SK-N-SH treated with all-trans-retinoic acid at 6 μM for 48 hours (cell line): ENCODE data around the gene SYNE1.

Source experiments
- ARNTL ChIP-seq: fragments of 450-650 bp; formaldehyde crosslinking; IDR thresholded peaks from 2 replicates; pipeline ENCODE4 v1.5.0; 2020; ENCODE audit warnings: low read depth, mild to moderate bottlenecking, moderate library complexity, borderline replicate concordance
- BACH2 ChIP-seq: fragments of 250-450 bp; sonication (Bioruptor Pico); IDR thresholded peaks from 2 replicates; pipeline ENCODE4 v1.9.0; 2021; ENCODE audit warnings: mild to moderate bottlenecking, borderline replicate concordance
- CREB5 ChIP-seq: fragments of 250-450 bp; sonication (Bioruptor Pico); IDR thresholded peaks from 2 replicates; pipeline ENCODE4 v1.5.1; 2020; ENCODE audit warnings: low read depth, mild to moderate bottlenecking, moderate library complexity
- CSRNP3 ChIP-seq: fragments of 250-450 bp; sonication (Bioruptor Pico); IDR thresholded peaks from 2 replicates; pipeline ENCODE4 v1.5.1; 2021; ENCODE audit warnings: mild to moderate bottlenecking, moderate library complexity
- ISL1 ChIP-seq: fragments of 250-450 bp; sonication (Bioruptor Pico); IDR thresholded peaks from 2 replicates; pipeline ENCODE4 v2.1.2; 2022; ENCODE audit warnings: mild to moderate bottlenecking, moderate library complexity
- PATZ1 ChIP-seq: fragments of 250-450 bp; sonication (Bioruptor Pico); IDR thresholded peaks from 2 replicates; pipeline ENCODE4 v1.8.0; 2020; ENCODE audit warnings: mild to moderate bottlenecking, moderate library complexity, borderline replicate concordance
- RARB ChIP-seq: fragments of 250-450 bp; sonication (Bioruptor Pico); IDR thresholded peaks from 2 replicates; pipeline ENCODE4 v1.8.0; 2021; ENCODE audit warnings: mild to moderate bottlenecking, moderate library complexity
- TCF4 ChIP-seq: fragments of 250-450 bp; sonication (Bioruptor Pico); IDR thresholded peaks from 2 replicates; pipeline ENCODE4 v1.8.0; 2021; ENCODE audit warnings: mild to moderate bottlenecking, moderate library complexity, borderline replicate concordance
- TSHZ2 ChIP-seq: fragments of 250-450 bp; sonication (Bioruptor Pico); IDR thresholded peaks from 2 replicates; pipeline ENCODE4 v1.5.0; 2020; ENCODE audit warnings: mild to moderate bottlenecking, moderate library complexity
- ZC3H10 ChIP-seq: fragments of 250-450 bp; sonication (Bioruptor Pico); IDR thresholded peaks from 2 replicates; pipeline ENCODE4 v1.5.1; 2021; ENCODE audit warnings: mild to moderate bottlenecking, moderate library complexity
- ZFP3 ChIP-seq: fragments of 250-450 bp; sonication (Bioruptor Pico); IDR thresholded peaks from 2 replicates; pipeline ENCODE4 v1.5.0; 2020; ENCODE audit warnings: mild to moderate bottlenecking, moderate library complexity
- ZFP30 ChIP-seq: fragments of 450-650 bp; formaldehyde crosslinking; IDR thresholded peaks from 2 replicates; pipeline ENCODE4 v1.5.0; 2022; ENCODE audit warnings: mild to moderate bottlenecking, moderate library complexity
- ZNF565 ChIP-seq: fragments of 450-650 bp; formaldehyde crosslinking; conservative IDR thresholded peaks from 2 replicates; pipeline ENCODE4 v1.5.0; 2020; ENCODE audit warnings: low read depth, mild to moderate bottlenecking, moderate library complexity
- ZNF70 ChIP-seq: fragments of 450-650 bp; formaldehyde crosslinking; IDR thresholded peaks from 2 replicates; pipeline ENCODE4 v1.5.0; 2020; ENCODE audit warnings: mild to moderate bottlenecking, moderate library complexity

GRCh38 chr6:152221806-152222628, 415.1 kb downstream of the SYNE1 start:
- TF ChIP-seq PATZ1 (CRISPR knock-in tag) = no peak
- no peak for TF ChIP-seq ZFP30 (CRISPR knock-in tag)
- no peak for TF ChIP-seq ZC3H10 (CRISPR knock-in tag)
- no peak for TF ChIP-seq ZNF565 (CRISPR knock-in tag)
- TF ChIP-seq BACH2 (CRISPR knock-in tag) = no peak
- TF ChIP-seq RARB = no peak
- TF ChIP-seq ARNTL = no peak
- TF ChIP-seq ZNF70 (CRISPR knock-in tag) = no peak
- TF ChIP-seq TCF4 (CRISPR knock-in tag) = no peak
- no peak for TF ChIP-seq TSHZ2
- no peak for TF ChIP-seq CSRNP3 (CRISPR knock-in tag)
- no peak for TF ChIP-seq ISL1
- no peak for TF ChIP-seq ZFP3
- TF ChIP-seq CREB5 (CRISPR knock-in tag) = no peak
